ENCODE data around the gene EEF1G.
A peak's percentile ranks its signal among the peaks of the same experiment; 100 is the strongest.
"Not testable (repeated sequence)": the region's sequence is repeated elsewhere in the genome, so short reads cannot be mapped to it uniquely, and the experiment has no call there.

The EEF1G gene

DNA sequence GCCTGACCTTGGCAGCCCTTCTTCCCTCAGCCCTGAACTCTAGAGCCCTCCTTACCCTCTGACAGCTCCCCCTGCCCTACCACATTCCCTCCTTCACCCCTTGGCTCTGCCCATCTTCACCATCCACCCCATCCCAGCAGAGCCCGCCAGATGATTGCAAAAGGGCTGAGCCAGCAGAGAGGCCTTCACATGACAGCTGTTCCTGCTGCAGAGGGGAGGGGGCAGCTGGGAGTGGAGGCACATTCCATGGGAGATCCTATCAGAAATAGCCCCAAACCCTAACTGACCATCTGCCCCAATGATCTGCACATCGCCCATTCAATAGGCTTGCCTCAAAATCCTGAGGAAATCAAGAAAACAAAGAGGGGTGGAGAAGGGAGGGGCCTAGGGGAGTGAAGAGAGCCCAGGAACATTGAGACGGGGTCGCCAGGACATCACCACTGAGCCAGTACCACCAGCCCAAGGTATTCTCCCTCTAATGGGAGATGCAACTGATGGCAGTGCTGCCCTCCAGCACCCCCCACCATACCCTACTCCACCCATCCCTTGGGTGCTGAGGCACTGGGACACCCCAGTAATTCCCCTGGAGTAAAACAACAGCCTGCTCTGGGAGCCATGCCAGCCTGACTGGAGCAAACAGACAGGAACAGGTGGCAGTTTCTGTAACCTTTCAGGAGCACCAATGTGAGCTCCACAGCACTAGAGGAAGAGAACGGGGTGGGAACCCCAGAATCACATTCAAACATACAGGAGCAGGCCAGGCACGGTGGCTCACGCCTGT, 19.1 kb downstream of the EEF1G start:
- DNase-seq (ENCODE audit: low spot score), result peak; percentile 73

- no peak for DNase-seq (ENCODE audit: low spot score)
These were observed 19.8 kb downstream of the EEF1G start for GRCh38 chr11:62553839-62554361.

DNA sequence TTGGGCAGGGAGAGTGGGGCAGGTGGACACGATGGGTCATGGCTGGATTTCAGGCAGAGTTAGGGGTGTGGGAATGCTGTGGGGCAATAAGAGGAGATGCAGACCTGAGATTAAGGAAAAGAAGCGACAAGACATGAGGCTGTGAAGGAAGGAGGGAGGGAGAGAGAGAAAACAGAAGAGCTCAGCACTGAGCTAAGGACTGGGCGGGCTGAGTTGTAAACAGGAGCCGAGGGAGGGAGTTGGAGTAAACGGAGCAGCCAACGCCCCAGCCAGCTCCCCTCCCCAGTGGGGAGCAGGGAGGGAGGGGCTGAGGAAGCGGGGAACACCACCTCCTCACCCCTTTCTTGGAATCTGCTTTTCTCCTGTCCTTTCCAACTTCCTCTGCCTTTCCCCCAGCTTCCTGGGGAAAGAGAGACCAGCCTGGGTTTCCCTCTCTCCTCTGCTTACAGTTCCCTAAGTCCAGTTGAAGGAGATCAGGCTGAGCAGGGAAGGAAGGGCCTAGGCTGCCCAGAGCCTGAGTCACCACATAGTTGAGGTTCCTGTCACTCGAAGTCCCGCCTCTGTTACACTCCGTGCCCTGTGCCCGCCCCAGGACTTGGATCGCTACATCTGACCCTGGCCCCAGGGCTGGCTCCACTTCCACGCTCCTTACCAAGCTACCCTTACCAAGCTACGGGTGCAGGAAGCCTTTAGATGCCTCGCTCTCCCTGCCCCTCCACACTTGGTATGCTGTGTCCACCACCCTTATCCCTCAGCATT, 20.4 kb downstream of the EEF1G start:
- peak; percentile 87 for DNase-seq (ENCODE audit: low spot score)

DNA sequence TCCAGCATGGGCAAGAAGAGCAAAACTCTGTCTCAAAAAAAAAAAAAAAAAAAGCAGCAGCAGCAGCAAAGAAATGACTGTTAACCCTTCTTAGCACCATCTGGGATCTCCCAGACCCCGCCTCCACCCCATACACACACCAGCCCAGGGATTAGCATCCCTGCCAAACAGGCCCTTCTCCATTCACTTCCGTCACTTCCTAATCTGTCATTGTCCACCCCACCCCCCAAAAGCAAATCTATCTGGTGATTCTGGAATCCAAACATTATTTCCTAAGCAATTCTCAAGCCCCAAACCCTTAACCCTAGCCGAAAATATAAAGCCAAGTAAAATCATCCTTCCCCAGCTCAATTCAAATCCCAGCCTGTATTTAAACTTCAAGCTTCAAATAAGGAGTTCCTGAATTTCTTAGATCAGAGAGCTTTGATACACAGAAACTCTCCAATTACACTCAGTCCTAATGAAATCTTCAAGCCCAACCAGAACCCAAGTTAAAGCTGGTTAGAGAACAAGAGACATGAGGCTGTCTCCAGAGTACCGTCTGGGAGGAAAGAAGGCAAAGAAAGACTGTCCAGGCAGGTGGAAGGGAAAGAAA, 21.1 kb downstream of the EEF1G start:
- DNase-seq (ENCODE audit: low spot score), result no peak

- DNase-seq (ENCODE audit: low spot score), result not testable (repeated sequence)
These were observed 23.2 kb downstream of the EEF1G start for GRCh38 chr11:62550478-62550877.

DNA sequence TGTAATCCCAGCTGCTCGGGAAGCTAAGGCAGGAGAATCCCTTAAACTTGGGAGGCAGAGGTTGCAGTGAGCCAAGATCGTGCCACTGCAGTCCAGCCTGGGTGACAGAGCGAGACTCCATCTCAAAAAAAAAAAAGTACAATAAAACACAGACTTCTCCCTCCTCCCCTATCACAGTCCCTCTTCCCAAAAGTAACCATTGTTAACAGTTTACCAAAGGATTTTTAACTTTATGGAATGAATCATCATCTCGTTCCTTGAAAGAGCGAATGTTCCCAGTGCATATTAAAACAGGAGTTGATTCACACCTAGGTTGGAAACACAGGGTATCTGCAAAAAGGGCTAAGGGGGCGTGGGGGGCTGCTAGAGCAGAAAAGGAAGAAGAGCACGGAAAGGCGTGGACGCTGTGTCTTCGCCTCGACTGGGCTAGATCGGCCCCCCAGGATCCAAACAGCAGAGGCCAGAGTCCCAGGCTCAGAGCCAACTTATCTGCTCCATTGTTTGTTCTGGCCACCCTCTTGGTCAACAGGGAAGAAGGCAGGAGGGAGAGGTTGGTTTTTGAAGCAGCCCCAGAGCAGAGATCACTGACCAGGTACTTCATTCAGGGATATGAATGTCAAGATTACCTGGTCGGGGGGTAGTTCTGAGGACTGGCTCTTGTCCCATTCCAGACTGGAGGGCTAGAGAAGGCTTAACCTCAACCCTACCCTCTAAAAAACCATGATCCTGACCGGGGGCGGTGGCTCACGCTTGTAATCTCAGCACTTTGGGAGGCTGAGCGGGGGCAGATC, 25.0 kb downstream of the EEF1G start:
- no peak for DNase-seq (ENCODE audit: low spot score)

DNA sequence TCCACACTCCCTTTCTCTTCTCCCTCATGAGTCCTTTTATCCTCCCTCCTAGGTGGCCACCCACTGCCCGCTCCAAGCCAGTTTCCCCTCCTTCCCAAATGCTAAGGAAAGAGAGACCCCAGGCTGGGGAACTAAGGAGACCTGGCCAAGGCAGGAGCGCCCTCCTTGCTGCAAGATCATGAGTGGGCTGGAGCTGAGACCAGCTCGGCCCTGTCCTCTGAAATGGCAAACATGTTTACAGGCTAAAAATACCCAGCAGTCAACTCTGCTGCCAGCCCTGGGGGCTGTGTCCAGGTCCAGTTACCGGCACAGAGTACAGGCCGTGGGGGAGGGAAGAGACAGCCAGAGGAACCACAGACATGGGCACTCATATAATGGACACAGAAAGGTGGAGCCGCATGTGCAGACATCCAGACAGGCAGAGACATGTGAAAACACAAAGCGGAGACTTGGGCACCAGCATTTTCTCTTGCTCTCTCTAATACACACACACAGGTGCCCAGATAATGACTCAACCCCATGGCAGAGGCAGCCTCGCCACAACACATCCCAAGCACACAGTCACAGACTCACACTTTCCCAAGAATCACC, 25.9 kb downstream of the EEF1G start:
- no peak for DNase-seq (ENCODE audit: low spot score)

GRCh38 chr11:62546929-62547625, 26.6 kb downstream of the EEF1G start:
- DNase-seq (ENCODE audit: low spot score), result peak; percentile 76

DNA sequence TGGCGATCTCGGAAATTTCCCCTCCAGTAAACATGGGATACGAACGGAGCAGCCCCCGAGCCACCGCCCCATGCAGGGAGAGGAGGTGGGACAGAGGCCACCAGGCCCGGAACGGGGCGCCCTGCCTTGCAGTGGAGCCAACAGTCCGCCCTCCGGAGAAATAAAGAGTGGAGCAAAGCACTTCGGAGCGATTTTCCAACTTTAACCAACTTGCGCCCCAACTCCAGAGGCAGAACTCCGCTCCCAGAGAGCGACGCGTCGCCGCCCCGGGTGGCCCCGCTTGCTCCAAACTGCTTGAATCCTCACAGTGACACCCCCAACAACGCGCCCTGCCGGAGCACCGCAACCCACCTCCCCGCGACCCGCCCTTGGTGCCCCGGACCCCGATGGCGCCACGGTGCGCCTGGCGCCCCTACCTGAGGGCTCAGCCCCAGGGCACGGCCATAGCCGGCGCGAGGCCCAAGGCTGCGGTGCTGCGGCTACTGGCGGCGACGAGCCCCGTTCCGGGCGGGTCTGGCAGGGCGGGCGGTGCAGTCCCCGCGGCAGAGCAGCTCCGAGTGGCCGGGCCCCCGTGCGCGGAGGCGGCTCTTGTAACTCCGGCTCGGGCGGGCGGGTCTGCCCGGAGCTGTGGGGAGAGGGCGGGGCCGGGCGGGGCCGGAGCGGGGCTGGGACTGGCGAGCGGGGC, 27.3 kb downstream of the EEF1G start, which contains the start of gene AHNAK:
Gene AHNAK (minus strand): TSS at position 563 of the 685 bp plus-strand sequence. CDS start 10,708 bp downstream, outside the sequence.
- peak; percentile 90 for DNase-seq (ENCODE audit: low spot score)

GRCh38 chr11:62545437-62546243, 28.1 kb downstream of the EEF1G start:
- DNase-seq (ENCODE audit: low spot score), result peak; percentile 98

GRCh38 chr11:62544581-62545436, 28.9 kb downstream of the EEF1G start:
- DNase-seq (ENCODE audit: low spot score), result no peak

DNA sequence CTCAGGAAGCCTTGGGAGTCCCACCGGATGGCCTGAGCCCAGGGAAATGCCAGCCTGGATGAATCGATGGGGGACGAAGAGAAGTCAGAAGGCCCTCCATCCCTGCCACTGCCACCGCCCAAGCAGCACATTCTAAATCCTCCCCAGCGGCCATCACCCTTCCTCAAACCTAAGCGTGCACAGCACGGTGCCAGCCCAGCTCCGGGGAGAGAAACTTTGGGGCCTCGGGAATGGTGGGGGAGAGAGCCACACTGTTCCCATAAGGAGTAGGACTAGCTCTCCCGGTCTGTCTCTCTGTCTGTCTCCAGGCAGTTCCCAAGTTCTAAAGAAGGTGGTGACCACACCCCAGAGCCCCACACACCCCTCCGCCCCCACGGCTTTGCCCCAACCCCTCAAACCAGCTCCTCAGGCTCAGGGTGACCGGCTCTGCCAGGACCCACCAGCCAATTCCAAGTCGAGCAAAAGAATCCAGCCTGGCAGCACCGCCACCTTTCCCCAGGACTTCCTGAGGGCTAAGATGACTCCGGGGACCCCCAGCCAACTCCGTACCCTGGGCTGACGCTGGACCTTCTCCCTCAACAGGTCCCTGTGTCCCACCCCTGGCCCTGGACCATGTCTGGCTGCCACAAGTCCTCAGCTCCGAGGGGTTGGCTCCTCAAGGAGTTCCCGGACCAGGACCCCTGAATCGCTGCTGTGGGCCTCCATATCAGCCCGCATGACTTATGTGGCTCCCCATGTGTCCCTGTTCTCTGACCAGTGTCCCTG, 29.8 kb downstream of the EEF1G start:
- DNase-seq (ENCODE audit: low spot score), result no peak

GRCh38 chr11:62542750-62543567, 30.7 kb downstream of the EEF1G start:
- DNase-seq (ENCODE audit: low spot score), result peak; percentile 90

GRCh38 chr11:62542111-62542745, 31.5 kb downstream of the EEF1G start:
- DNase-seq (ENCODE audit: low spot score), result no peak

DNA sequence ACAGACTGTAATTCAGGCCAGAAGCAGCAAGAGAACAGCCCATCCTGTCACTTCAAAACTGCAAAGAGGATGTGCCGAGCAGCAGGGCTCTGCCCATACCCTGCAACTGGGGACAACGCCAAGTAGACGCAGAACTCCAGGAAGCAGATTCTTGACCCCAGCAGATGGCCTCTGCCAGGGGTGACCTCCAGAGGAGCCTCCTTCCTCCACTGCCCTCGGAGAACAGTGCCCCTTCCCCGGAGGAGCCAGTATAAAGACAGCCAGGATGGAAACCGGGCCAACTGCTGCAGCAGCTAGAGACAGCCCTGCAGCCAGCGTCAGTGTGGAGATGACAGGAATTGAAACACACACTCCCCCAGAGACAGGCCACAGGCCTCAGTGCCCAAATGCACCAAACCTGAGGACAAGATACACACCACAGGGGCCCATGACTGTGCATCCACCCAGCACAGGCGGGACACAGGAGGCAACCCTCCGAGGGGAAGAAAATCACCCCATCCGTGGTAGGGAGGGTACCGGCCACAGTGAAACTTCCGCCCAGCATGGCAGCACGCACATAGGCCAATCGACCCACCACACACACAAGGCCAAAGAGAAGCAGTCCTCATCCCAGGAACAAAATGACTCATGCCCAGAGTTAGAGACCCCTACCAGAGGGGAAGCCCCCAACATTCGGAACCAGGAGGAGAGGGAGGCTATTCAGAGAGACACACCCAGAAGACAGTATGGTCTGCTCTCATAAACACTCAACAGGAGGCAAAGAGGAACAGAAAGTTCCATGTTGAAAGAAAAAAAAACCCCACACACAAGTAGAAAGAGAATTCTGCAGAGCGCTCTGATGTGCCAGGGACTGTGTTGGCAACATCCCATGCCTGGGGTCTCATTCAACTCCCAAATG, 32.6 kb downstream of the EEF1G start:
- DNase-seq (ENCODE audit: low spot score), result no peak

Data from left forelimb (tissue), 1 donor.